Osteoblast (primary cell): ENCODE measurements around the gene GALNT2. TPM values are rescaled to one million over a fixed set of nuclear protein-coding genes. Genes with fewer than 3 reads are reported as not detected.

Source experiments
- DNase-seq: peaks from one replicate; pipeline ENCODE4 v3.0.0; 2011; ENCODE audit warnings: low spot score, mixed read lengths; ENCODE audit not compliant: insufficient read length; ENCODE audit errors: missing footprints
- H2AFZ ChIP-seq: 2 replicates; pipeline ENCODE4 v1.6.0; 2011; ENCODE audit warnings: mild to moderate bottlenecking, low read length
- H3K27ac ChIP-seq: 2 replicates; pipeline ENCODE4 v1.5.1; 2011; ENCODE audit warnings: mild to moderate bottlenecking, low read depth, low read length, moderate library complexity
- H3K27me3 ChIP-seq: 2 replicates; pipeline ENCODE4 v1.6.0; 2012; ENCODE audit warnings: mild to moderate bottlenecking, control low read depth, inconsistent platforms, low read length, moderate library complexity; ENCODE audit not compliant: insufficient read depth
- H3K36me3 ChIP-seq: 2 replicates; pipeline ENCODE4 v1.5.1; 2011; ENCODE audit warnings: mild to moderate bottlenecking, low read length, control low read depth, moderate library complexity; ENCODE audit not compliant: insufficient read depth
- H3K4me1 ChIP-seq: 2 replicates; pipeline ENCODE4 v1.5.1; 2011; ENCODE audit warnings: mild to moderate bottlenecking, low read length, control low read depth, moderate library complexity; ENCODE audit not compliant: insufficient read depth
- H3K4me2 ChIP-seq: 2 replicates; pipeline ENCODE4 v1.6.0; 2011; ENCODE audit warnings: mild to moderate bottlenecking, low read length; ENCODE audit not compliant: insufficient read depth
- H3K4me3 ChIP-seq: fragments of 200-600 bp; sonication (generic); 3 replicates; pipeline ENCODE4 v1.5.1; 2012; ENCODE audit warnings: mild to moderate bottlenecking, low read length, inconsistent platforms; ENCODE audit not compliant: insufficient read depth
- H3K79me2 ChIP-seq: 2 replicates; pipeline ENCODE4 v1.6.0; 2012; ENCODE audit warnings: mild to moderate bottlenecking, low read length, control low read depth, inconsistent platforms; ENCODE audit not compliant: insufficient read depth
- H3K9me3 ChIP-seq: 2 replicates; pipeline ENCODE4 v1.5.1; 2011; ENCODE audit warnings: low read depth, low read length, control low read depth
- H4K20me1 ChIP-seq: 2 replicates; pipeline ENCODE4 v1.6.0; 2012; ENCODE audit warnings: mild to moderate bottlenecking, low read length, control low read depth; ENCODE audit not compliant: insufficient read depth
- total RNA-seq: library from RNA; depleted of rRNA; stranded (reverse); fragments of >200 nt; gene quantifications from 2 replicates; pipeline ENCODE4 v1.2.3, GENCODE V29; 2012
- TF ChIP-seq, protein P1 (sequence below): IDR thresholded peaks from 2 replicates; pipeline ENCODE4 v1.5.1; 2011; ENCODE audit warnings: mild to moderate bottlenecking, low read depth, low read length, moderate library complexity; ENCODE audit errors: extremely low read depth

GALNT2 gene
- total RNA-seq, 1 donor = 83.2 TPM

GRCh38 chr1:230271300-230272035 lies 204.4 kb downstream of the GALNT2 start:
- peaks cover 10% of the 10 kb centered on the region for H3K4me1 ChIP-seq
- no peak overlapping the region for H3K27ac ChIP-seq
- TF ChIP-seq, protein P1, sequence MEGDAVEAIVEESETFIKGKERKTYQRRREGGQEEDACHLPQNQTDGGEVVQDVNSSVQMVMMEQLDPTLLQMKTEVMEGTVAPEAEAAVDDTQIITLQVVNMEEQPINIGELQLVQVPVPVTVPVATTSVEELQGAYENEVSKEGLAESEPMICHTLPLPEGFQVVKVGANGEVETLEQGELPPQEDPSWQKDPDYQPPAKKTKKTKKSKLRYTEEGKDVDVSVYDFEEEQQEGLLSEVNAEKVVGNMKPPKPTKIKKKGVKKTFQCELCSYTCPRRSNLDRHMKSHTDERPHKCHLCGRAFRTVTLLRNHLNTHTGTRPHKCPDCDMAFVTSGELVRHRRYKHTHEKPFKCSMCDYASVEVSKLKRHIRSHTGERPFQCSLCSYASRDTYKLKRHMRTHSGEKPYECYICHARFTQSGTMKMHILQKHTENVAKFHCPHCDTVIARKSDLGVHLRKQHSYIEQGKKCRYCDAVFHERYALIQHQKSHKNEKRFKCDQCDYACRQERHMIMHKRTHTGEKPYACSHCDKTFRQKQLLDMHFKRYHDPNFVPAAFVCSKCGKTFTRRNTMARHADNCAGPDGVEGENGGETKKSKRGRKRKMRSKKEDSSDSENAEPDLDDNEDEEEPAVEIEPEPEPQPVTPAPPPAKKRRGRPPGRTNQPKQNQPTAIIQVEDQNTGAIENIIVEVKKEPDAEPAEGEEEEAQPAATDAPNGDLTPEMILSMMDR = no peak

DNA sequence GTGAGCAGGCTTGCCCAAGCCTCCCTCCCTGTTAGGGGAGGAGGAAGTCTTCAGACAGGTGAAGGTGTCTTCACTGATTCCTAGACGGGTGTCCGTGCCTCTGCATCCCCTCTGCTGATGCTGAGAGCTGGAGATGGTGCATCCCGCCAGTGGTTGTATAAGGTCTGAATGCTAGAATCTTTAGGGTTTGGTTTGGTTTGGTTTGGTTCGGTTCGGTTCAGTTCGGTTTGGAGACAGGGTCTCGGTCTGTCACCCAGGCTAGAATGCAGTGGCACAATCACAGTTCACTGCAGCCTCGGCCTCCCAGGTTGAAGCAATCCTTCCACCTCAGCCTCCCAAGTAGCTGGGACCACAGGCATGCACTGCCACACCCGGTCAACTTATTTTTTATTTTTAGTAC lies 205.5 kb downstream of the GALNT2 start:
- no peak overlapping the region for H3K27ac ChIP-seq
- H4K20me1 ChIP-seq = peaks cover 3% of the 10 kb centered on the region
- H3K79me2 ChIP-seq = no peaks in the 10 kb centered on the region
- H3K4me2 ChIP-seq = no peak overlapping the region
- DNase-seq = no peak
- no peak overlapping the region for H2AFZ ChIP-seq
- peaks cover 10% of the 10 kb centered on the region for H3K4me1 ChIP-seq
- no peaks in the 10 kb centered on the region for H3K9me3 ChIP-seq
- no peaks in the 10 kb centered on the region for H3K27me3 ChIP-seq
- TF ChIP-seq, protein P1 = no peak
- no peak overlapping the region for H3K4me3 ChIP-seq
- H3K36me3 ChIP-seq = peaks cover 48% of the 10 kb centered on the region

More at GRCh38 chr1:230271300-230272035, 204.4 kb downstream of the GALNT2 start:
- Histone ChIP-seq H3K36me3 (peaks cover 49% of the 10 kb centered on the region), H3K9me3 (no peaks in the 10 kb centered on the region), H2AFZ (no peak overlapping the region), H3K27me3 (no peaks in the 10 kb centered on the region), H4K20me1 (peaks cover 6% of the 10 kb centered on the region), H3K79me2 (no peaks in the 10 kb centered on the region), H3K4me3 (no peak overlapping the region), H3K4me2 (no peak overlapping the region)
- DNase-seq = no peak

DNA sequence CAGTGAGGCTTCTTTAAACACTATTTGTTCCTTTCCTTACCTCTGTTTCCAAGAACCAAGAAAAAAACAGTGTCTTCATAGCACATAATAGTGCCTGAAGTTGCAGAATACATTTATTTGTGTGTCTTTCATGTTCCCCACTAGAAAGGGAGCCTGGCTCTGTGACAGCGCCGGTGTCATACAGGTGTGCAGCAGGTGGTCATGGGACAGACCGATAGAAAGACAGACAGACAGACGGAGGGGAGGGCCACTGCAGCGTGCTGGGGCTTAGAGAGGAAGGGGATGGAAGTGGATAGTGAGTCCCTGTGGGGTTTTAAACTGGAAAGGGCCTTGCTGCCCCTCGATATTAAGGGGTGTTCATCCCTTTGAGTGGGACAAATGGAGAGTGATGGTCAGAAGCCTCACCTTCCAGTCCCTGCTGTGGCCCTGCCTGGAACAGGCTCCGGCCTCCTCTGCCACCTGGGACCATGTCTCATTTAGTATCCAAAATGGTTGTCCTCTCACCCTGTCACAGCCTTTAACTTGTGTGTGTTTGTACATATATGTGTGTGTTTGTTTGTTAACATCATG lies 206.2 kb downstream of the GALNT2 start:
- peaks cover 3% of the 10 kb centered on the region for H4K20me1 ChIP-seq
- H2AFZ ChIP-seq = no peak overlapping the region
- no peaks in the 10 kb centered on the region for H3K79me2 ChIP-seq
- TF ChIP-seq, protein P1 = no peak
- no peaks in the 10 kb centered on the region for H3K9me3 ChIP-seq
- no peak overlapping the region for H3K4me3 ChIP-seq
- no peak overlapping the region for H3K4me2 ChIP-seq
- DNase-seq = no peak
- no peak overlapping the region for H3K27ac ChIP-seq
- peaks cover 10% of the 10 kb centered on the region for H3K4me1 ChIP-seq
- H3K36me3 ChIP-seq = peaks cover 44% of the 10 kb centered on the region
- no peaks in the 10 kb centered on the region for H3K27me3 ChIP-seq

- no peak for DNase-seq
- peaks cover 10% of the 10 kb centered on the region for H3K4me1 ChIP-seq
- no peaks in the 10 kb centered on the region for H3K79me2 ChIP-seq
- no peak overlapping the region for H2AFZ ChIP-seq
- TF ChIP-seq, protein P1 = no peak
- H3K4me3 ChIP-seq = no peak overlapping the region
- no peak overlapping the region for H3K4me2 ChIP-seq
- no peak overlapping the region for H3K27ac ChIP-seq
- H3K9me3 ChIP-seq = no peaks in the 10 kb centered on the region
- H3K36me3 ChIP-seq = peaks cover 53% of the 10 kb centered on the region
- no peaks in the 10 kb centered on the region for H3K27me3 ChIP-seq
- peaks cover 2% of the 10 kb centered on the region for H4K20me1 ChIP-seq
These were observed 207.2 kb downstream of the GALNT2 start for GRCh38 chr1:230274254-230274653.
